HepG2 (cell line): ENCODE measurements around the gene TEDC1. TPM values are rescaled to one million over a fixed set of nuclear protein-coding genes. Genes with fewer than 3 reads are reported as not detected.
A peak's percentile ranks its signal among the peaks of the same experiment; 100 is the strongest.

Experiments
- ATAC-seq: fragments of 200-7000 bp; cut with Tn5 transposase; 3 replicates; pipeline ENCODE4 v1.9.1; 2020; ENCODE audit warnings: mild to moderate bottlenecking, moderate library complexity
- BruUV-seq: library from RNA; stranded (reverse); fragments of 400-500 nt; replicated peaks from 2 replicates; lab custom pipeline; 2021; lab: Mats Ljungman, UMichigan
- CTCF ChIA-PET: fragments of 300-600 bp; formaldehyde crosslinking; extraction: SDS; loops from one replicate; lab custom pipeline; 2021; ENCODE audit warnings: low total read pairs, inconsistent platforms, low intra/inter-chr PET ratio; lab: Yijun Ruan, JAX
- POLR2A ChIA-PET: fragments of 350-600 bp; sonication (Branson Sonifier 250); formaldehyde crosslinking; loops from one replicate; lab custom pipeline; 2020; ENCODE audit warnings: antibody characterized with exemption, inconsistent platforms; lab: Yijun Ruan, JAX
- DNase-seq: peaks from one replicate; pipeline ENCODE4 v3.0.0-alpha.2; 2015; ENCODE audit warnings: low spot score
- FAIRE-seq: peaks from 3 replicates; lab custom pipeline; 2011; peaks lifted over from hg19 to GRCh38; lab: Jason Lieb, UNC
- H2AFZ ChIP-seq: one replicate; pipeline ENCODE4 v1.6.1; 2011; ENCODE audit warnings: low read length, inconsistent platforms
- H3K27ac ChIP-seq: fragments of 300-600 bp; 3 replicates; pipeline ENCODE4 v1.8.0; 2011; ENCODE audit warnings: mixed run types, mild to moderate bottlenecking, mixed read lengths, low read length, inconsistent platforms; ENCODE audit not compliant: insufficient read depth; ENCODE audit errors: extremely low read length
- H3K27me3 ChIP-seq, 2 experiments: fragments of 200-600 bp in 1 of 2; 2 replicates in 1 of 2; 3 replicates in 1 of 2; pipeline versions ENCODE4 v1.6.0 to v1.8.0; 2011; ENCODE audit warnings: low read length in 2 of 2, mild to moderate bottlenecking in 2 of 2, moderate library complexity in 2 of 2, inconsistent platforms in 1 of 2; ENCODE audit not compliant: insufficient read depth in 2 of 2, control insufficient read depth in 1 of 2
- H3K36me3 ChIP-seq, 2 experiments: fragments of 200-600 bp in 1 of 2; replicated peaks in 1 of 2; 2 replicates in 1 of 2; 3 replicates in 1 of 2; pipeline versions ENCODE4 v1.5.1 to v1.8.0; 2011; ENCODE audit warnings: low read length in 2 of 2, inconsistent platforms in 1 of 2; ENCODE audit not compliant: insufficient read depth in 2 of 2, control insufficient read depth in 1 of 2
- H3K4me1 ChIP-seq: 2 replicates; pipeline ENCODE4 v1.5.1; 2012; ENCODE audit warnings: low read length, inconsistent platforms; ENCODE audit not compliant: insufficient read depth
- H3K4me2 ChIP-seq: 2 replicates; pipeline ENCODE4 v1.6.0; 2011; ENCODE audit warnings: low read depth, low read length, inconsistent platforms
- H3K4me3 ChIP-seq, 3 experiments: fragments of 200-600 bp in 1 of 3; sonication (generic), shearing (Covaris generic) in 1 of 3; replicated peaks in 1 of 3; 2 replicates each; pipeline ENCODE4 v1.5.1; 2011 to 2016; ENCODE audit warnings: low read length in 3 of 3, inconsistent platforms in 2 of 3, low read depth in 2 of 3, mild to moderate bottlenecking in 2 of 3, control low read depth in 1 of 3, mixed read lengths in 1 of 3; ENCODE audit not compliant: insufficient read depth in 1 of 3
- H3K79me2 ChIP-seq: one replicate; pipeline ENCODE4 v1.6.1; 2011; ENCODE audit warnings: low read length, inconsistent platforms; ENCODE audit not compliant: insufficient read depth
- H3K9ac ChIP-seq: 2 replicates; pipeline ENCODE4 v1.6.0; 2011; ENCODE audit warnings: mild to moderate bottlenecking, low read depth, low read length, inconsistent platforms; ENCODE audit not compliant: insufficient read depth
- H3K9me3 ChIP-seq: 2 replicates; pipeline ENCODE4 v1.5.1; 2012; ENCODE audit warnings: mild to moderate bottlenecking, low read length
- H4K20me1 ChIP-seq: 2 replicates; pipeline ENCODE4 v1.6.0; 2011; ENCODE audit warnings: inconsistent platforms, mild to moderate bottlenecking, low read length, moderate library complexity; ENCODE audit not compliant: insufficient read depth
- AGO2 ChIP-seq: fragments of 200-400 bp; formaldehyde crosslinking; optimal IDR thresholded peaks from 2 replicates; pipeline ENCODE3; 2017; ENCODE audit warnings: mild to moderate bottlenecking, low read depth, low read length, moderate library complexity
- CENPT ChIP-seq: sonication (generic); formaldehyde crosslinking; IDR thresholded peaks from 2 replicates; pipeline ENCODE4 v1.8.0; 2022; ENCODE audit warnings: low read depth, mild to moderate bottlenecking, moderate library complexity, missing genetic modification reagents
- GPN1 ChIP-seq: sonication (generic); formaldehyde crosslinking; IDR thresholded peaks from 2 replicates; pipeline ENCODE4 v1.5.1; 2020; ENCODE audit warnings: missing genetic modification reagents, borderline replicate concordance
- HNRNPL ChIP-seq: fragments of 200-400 bp; formaldehyde crosslinking; IDR thresholded peaks from 2 replicates; pipeline ENCODE4 v1.6.1; 2017; ENCODE audit warnings: mild to moderate bottlenecking, low read depth, low read length
- PHF20 ChIP-seq: sonication (generic); formaldehyde crosslinking; IDR thresholded peaks from 2 replicates; pipeline ENCODE4 v1.5.0; 2020; ENCODE audit warnings: mild to moderate bottlenecking, missing genetic modification reagents
- POLR2A ChIP-seq, 2 experiments: IDR thresholded peaks; 2 replicates each; pipeline ENCODE4 v1.6.1; 2011; ENCODE audit warnings: low read depth in 2 of 2, low read length in 2 of 2, mild to moderate bottlenecking in 1 of 2, moderate library complexity in 1 of 2; ENCODE audit not compliant: insufficient read depth in 1 of 2
- TBX3 ChIP-seq: fragments of 450-650 bp; IDR thresholded peaks from 2 replicates; pipeline ENCODE4 v1.6.1; 2017; ENCODE audit warnings: antibody characterized with exemption, mild to moderate bottlenecking, inconsistent platforms, borderline replicate concordance
- ZBTB1 ChIP-seq: sonication (generic); formaldehyde crosslinking; IDR thresholded peaks from 2 replicates; pipeline ENCODE4 v1.4.0; 2020; ENCODE audit warnings: missing genetic modification reagents, borderline replicate concordance
- ZNF30 ChIP-seq: sonication (generic); formaldehyde crosslinking; IDR thresholded peaks from 2 replicates; pipeline ENCODE4 v1.5.0; 2020; ENCODE audit warnings: mild to moderate bottlenecking, missing genetic modification reagents
- WGBS: methylation state at CpG from one replicate; pipeline ENCODE4 v1.1.6; 2017; ENCODE audit warnings: low lambda C conversion rate; 5-methylcytosine and 5-hydroxymethylcytosine counted together
- in situ Hi-C: cut with HindIII; loops from 2 replicates; pipeline ENCODE4 v1.10.0; 2017; ENCODE audit warnings: low pct_unique_long_range_greater_than_20kb; ENCODE audit not compliant: extremely low pct_ligation_motif_present
- intact Hi-C: fragments of 100-400 bp; cut with micrococcal nuclease; formaldehyde crosslinking; loops from one replicate; pipeline ENCODE4 v1.10.0; 2022; ENCODE audit not compliant: unreplicated experiment
- polyA plus RNA-seq, 8 experiments: library from polyadenylated mRNA; depleted of rRNA in 3 of 8; stranded (reverse) in 7 of 8; unstranded in 1 of 8; fragments of >200 nt; fragmentation: Illumina TruSeq in 4 of 8; extraction: Trizol in 4 of 8; gene quantifications; 2 replicates each; pipeline versions ENCODE4 v1.2.1 to v1.2.3, GENCODE V29; 2011 to 2016; ENCODE audit warnings: low read depth in 4 of 8, missing spikeins in 1 of 8, mixed read lengths in 1 of 8; ENCODE audit not compliant: insufficient read depth in 1 of 8
- total RNA-seq, 5 experiments: library from RNA; depleted of rRNA; stranded (reverse); fragments of >200 nt; fragmentation: Illumina TruSeq; extraction: Trizol; gene quantifications; 2 replicates each; pipeline ENCODE4 v1.2.3, GENCODE V29; 2016; ENCODE audit warnings: low read depth in 1 of 5
- TF ChIP-seq, protein P1 (sequence below): sonication (generic); formaldehyde crosslinking; IDR thresholded peaks from 2 replicates; pipeline ENCODE4 v1.5.0; 2020; ENCODE audit warnings: mild to moderate bottlenecking, missing genetic modification reagents, moderate library complexity

Gene TEDC1
- total and polyA plus RNA-seq, 2 of the 13 experiments (the other 11 are each of a cell fraction or from before 2014, with no cell fraction given) = 5.7 to 27.4 TPM

DNA sequence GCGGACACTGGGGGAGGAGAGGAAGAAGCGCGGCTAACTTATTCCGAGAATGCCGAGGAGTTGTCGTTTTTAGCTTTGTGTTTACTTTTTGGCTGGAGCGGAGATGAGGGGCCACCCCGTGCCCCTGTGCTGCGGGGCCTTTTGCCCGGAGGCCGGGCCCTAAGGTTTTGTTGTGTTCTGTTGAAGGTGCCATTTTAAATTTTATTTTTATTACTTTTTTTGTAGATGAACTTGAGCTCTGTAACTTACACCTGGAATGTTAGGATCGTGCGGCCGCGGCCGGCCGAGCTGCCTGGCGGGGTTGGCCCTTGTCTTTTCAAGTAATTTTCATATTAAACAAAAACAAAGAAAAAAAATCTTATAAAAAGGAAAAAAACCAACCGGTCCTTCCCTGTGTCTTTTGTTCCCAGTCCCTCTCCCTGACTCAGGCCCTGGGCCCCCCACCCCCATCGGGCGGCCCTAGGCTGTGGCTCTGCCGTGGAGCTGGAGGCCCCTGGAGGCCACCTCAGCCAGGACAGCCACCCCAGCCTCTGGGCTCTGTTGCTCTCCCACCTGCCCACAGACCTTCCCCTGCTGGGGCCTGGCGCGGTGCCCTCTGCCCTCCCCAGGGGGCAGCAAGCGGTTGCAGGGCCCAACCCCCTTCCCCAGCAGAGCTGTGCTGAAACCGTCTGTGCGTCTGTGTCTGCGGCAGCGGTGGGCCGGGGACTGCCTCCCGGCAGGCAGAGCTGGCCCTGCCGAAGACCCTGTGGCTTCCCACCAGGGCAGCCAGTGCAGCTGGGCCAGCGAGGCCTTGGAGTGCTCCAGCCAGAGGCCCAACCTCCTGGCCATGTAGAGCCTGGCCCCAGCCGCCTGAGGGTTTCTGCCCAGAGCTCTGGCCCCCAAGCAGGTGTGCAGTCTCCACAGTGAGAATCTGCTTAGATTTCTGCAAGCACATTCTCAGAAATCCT, 20.4 kb upstream of the TEDC1 start:
- Histone ChIP-seq H3K27ac (no peak overlapping the region), H2AFZ (no peak overlapping the region), H3K9ac (no peak overlapping the region), H3K36me3 (peaks cover 6 to 8% of the 10 kb centered on the region in 2 experiments; a peak in 1 of 5 replicates), H3K9me3 (no peaks in the 10 kb centered on the region), H3K4me3 (no peak overlapping the region), H3K4me1 (peaks cover 17% of the 10 kb centered on the region), H4K20me1 (0 out of 2 replicates have a peak, but pooled peaks cover 2% of the 10 kb centered on the region), H3K4me2 (no peak overlapping the region), H3K79me2 (no peaks in the 10 kb centered on the region), H3K27me3 (peaks cover 0 to 4% of the 10 kb centered on the region in 2 experiments; a peak in 2 of 5 replicates)
- no peak for FAIRE-seq
- in situ Hi-C loops (no loop called here), intact Hi-C loops (no loop called here)
- 90% methylated on average over 22 of the region's 34 CpGs for WGBS
- no TSS peak for BruUV-seq
- POLR2A ChIA-PET = no interaction called here
- no peak for TF ChIP-seq ZBTB1 (CRISPR knock-in tag)
- TF ChIP-seq AGO2 = peak; percentile 98
- peak in 1 of 2 experiments; percentile 34; a peak in 1 of 4 replicates for TF ChIP-seq POLR2A (IDR thresholded peaks at IDR 0.05; ENCODE audit: insufficient read depth in 1 of 2, low read depth in 2 of 2, low read length in 2 of 2)
- TF ChIP-seq, protein P1, sequence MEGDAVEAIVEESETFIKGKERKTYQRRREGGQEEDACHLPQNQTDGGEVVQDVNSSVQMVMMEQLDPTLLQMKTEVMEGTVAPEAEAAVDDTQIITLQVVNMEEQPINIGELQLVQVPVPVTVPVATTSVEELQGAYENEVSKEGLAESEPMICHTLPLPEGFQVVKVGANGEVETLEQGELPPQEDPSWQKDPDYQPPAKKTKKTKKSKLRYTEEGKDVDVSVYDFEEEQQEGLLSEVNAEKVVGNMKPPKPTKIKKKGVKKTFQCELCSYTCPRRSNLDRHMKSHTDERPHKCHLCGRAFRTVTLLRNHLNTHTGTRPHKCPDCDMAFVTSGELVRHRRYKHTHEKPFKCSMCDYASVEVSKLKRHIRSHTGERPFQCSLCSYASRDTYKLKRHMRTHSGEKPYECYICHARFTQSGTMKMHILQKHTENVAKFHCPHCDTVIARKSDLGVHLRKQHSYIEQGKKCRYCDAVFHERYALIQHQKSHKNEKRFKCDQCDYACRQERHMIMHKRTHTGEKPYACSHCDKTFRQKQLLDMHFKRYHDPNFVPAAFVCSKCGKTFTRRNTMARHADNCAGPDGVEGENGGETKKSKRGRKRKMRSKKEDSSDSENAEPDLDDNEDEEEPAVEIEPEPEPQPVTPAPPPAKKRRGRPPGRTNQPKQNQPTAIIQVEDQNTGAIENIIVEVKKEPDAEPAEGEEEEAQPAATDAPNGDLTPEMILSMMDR = no peak
- TF ChIP-seq GPN1 = no peak
- peak; percentile 54; the same call in 1 of the 2 replicates for TF ChIP-seq HNRNPL
- no peak for TF ChIP-seq CENPT (CRISPR knock-in tag)
- TF ChIP-seq TBX3 = no peak
- no peak for TF ChIP-seq ZNF30 (CRISPR knock-in tag)
- TF ChIP-seq PHF20 (CRISPR knock-in tag) = no peak
- no peak for ATAC-seq
- DNase-seq = no peak
- CTCF ChIA-PET = no interaction called here
